H1 (cell line): Measurements from ENCODE around the gene RFX6. TPM values are rescaled to one million over a fixed set of nuclear protein-coding genes. Genes with fewer than 3 reads are reported as not detected.

ENCODE experiments used
- CHD1 ChIP-seq: IDR thresholded peaks from 2 replicates; pipeline ENCODE4 v1.6.1; 2012; ENCODE audit warnings: low read depth, low read length, improper control_type of control experiment
- EP300 ChIP-seq, 2 experiments: IDR thresholded peaks; 1 replicate in 1 of 2; 2 replicates in 1 of 2; pipeline ENCODE4 v1.6.1; 2011 to 2012; ENCODE audit warnings: low read depth in 2 of 2, low read length in 2 of 2, mild to moderate bottlenecking in 2 of 2, borderline replicate concordance in 1 of 2, inconsistent platforms in 1 of 2, moderate library complexity in 1 of 2
- KDM5A ChIP-seq: fragments of 200-600 bp; IDR thresholded peaks from 2 replicates; pipeline ENCODE4 v1.7.1; 2012; ENCODE audit warnings: mild to moderate bottlenecking, low read length, inconsistent platforms, mixed read lengths
- MAFK ChIP-seq: IDR thresholded peaks from 2 replicates; pipeline ENCODE4 v1.6.1; 2012; ENCODE audit warnings: low read depth, mild to moderate bottlenecking, improper control_type of control experiment, low read length
- PHF8 ChIP-seq: fragments of 200-600 bp; sonication (generic); conservative IDR thresholded peaks from 2 replicates; pipeline ENCODE4 v1.7.1; 2012; ENCODE audit warnings: low read depth, mild to moderate bottlenecking, inconsistent platforms, low read length, moderate library complexity
- TEAD4 ChIP-seq: IDR thresholded peaks from 2 replicates; pipeline ENCODE4 v1.6.1; 2012; ENCODE audit warnings: low read depth, low read length, inconsistent platforms, mixed read lengths
- polyA plus RNA-seq, 7 experiments: library from polyadenylated mRNA; depleted of rRNA in 3 of 7; stranded (reverse) in 5 of 7; unstranded in 2 of 7; fragments of >200 nt in 5 of 7; fragments of 200-250 nt in 2 of 7; gene quantifications; 1 replicate in 5 of 7; 2 replicates in 1 of 7; 4 replicates in 1 of 7; pipeline versions ENCODE4 v1.2.1 to v1.2.3, GENCODE V29; 2011 to 2013; ENCODE audit warnings: missing spikeins in 2 of 7, mixed read lengths in 2 of 7
- total RNA-seq: library from RNA; stranded (reverse); fragmentation: NEBNext Ultra II Directional; extraction: Animal tissue kit (Norgen Biotek cat#: 25700); gene quantifications from 2 replicates; pipeline ENCODE4 v1.2.1, GENCODE V29; 2021

The RFX6 gene
- total and polyA plus RNA-seq, 2 of the 8 experiments (the other 6 are each of a cell fraction or from before 2014, with no cell fraction given), result not detected

GRCh38 chr6:116827561-116828240 lies 49.3 kb upstream of the RFX6 start (continued):
- TF ChIP-seq PHF8 (no peak), KDM5A (no peak), CHD1 (no peak), EP300 (IDR thresholded peaks at IDR 0.05; ENCODE audit: borderline replicate concordance in 1 of 2, low read depth in 2 of 2, low read length in 2 of 2) (no peak), MAFK (no peak), TEAD4 (no peak)
